Left lung (tissue), 10 donors: ENCODE data around the gene CTCF. TPM values are rescaled to one million over a fixed set of nuclear protein-coding genes. Genes with fewer than 3 reads are reported as not detected.

Experiments
- ATAC-seq: fragments of 200-7000 bp; cut with Tn5 transposase; one replicate; pipeline ENCODE4 v1.9.1; 2020; ENCODE audit warnings: moderate library complexity
- DNase-seq, 4 donors: peaks; one replicate each; pipeline ENCODE4 v3.0.0-alpha.2; 2013 to 2020
- H3K27ac ChIP-seq, 2 donors: fragments of 200-600 bp; sonication (generic) in 1 of 2; one replicate each; pipeline versions ENCODE4 v1.5.0 to v1.8.0; 2020 to 2021
- H3K27me3 ChIP-seq, 2 donors: fragments of 200-600 bp; sonication (generic) in 1 of 2; one replicate each; pipeline versions ENCODE4 v1.5.0 to v1.8.0; 2020 to 2021
- H3K36me3 ChIP-seq, 2 donors: fragments of 200-600 bp; sonication (generic) in 1 of 2; one replicate each; pipeline versions ENCODE4 v1.5.0 to v1.8.0; 2020 to 2021
- H3K4me1 ChIP-seq, 2 donors: fragments of 200-600 bp; one replicate each; pipeline ENCODE4 v1.8.0; 2021
- H3K4me3 ChIP-seq, 2 donors: fragments of 200-600 bp; sonication (generic) in 1 of 2; one replicate each; pipeline versions ENCODE4 v1.5.0 to v1.8.0; 2020 to 2021; ENCODE audit warnings: mild to moderate bottlenecking in 1 of 2
- H3K9me3 ChIP-seq, 2 donors: fragments of 200-600 bp; sonication (generic) in 1 of 2; one replicate each; pipeline versions ENCODE4 v1.5.0 to v1.8.0; 2020 to 2021
- CTCF ChIP-seq, 2 donors: fragments of 200-600 bp; sonication (generic) in 1 of 2; IDR thresholded peaks; one replicate each; pipeline versions ENCODE4 v1.5.0 to v1.8.0; 2021; ENCODE audit warnings: antibody characterized with exemption in 2 of 2
- intact Hi-C, 2 donors: fragments of 100-400 bp; cut with DNase I; formaldehyde crosslinking; loops; one replicate each; pipeline versions ENCODE4 v1.11.2 to v1.14.2; 2022
- polyA plus RNA-seq, 6 donors: library from polyadenylated mRNA; unstranded; fragments of 120-200 nt; gene quantifications; one replicate each; pipeline ENCODE4 v1.2.1, GENCODE V29; 2013; ENCODE audit not compliant: insufficient read length in 6 of 6
- total RNA-seq, 2 donors: library from RNA; stranded (reverse); fragmentation: NEBNext Ultra II Directional; extraction: Animal tissue kit (Norgen Biotek cat#: 25700); gene quantifications; one replicate each; pipeline ENCODE4 v1.2.1, GENCODE V29; 2021
- donor health status: DM: no; HTN: yes; CAD: no.
- donor health status: DM: no; HTN: no; CAD: no.

Gene CTCF
- total and polyA plus RNA-seq, 8 donors = 27.8 to 80.2 (median 73.4) TPM

GRCh38 chr16:67608364-67608763 is 46.0 kb downstream of the CTCF start:
- TF ChIP-seq CTCF (IDR thresholded peaks at IDR 0.05) = no peak
- intact Hi-C loops = no loop called here
- Histone ChIP-seq H3K4me3 (no peak overlapping the region), H3K27me3 (no peaks in the 10 kb centered on the region), H3K36me3 (peaks cover 0 to 29% of the 10 kb centered on the region in 2 donors), H3K9me3 (no peaks in the 10 kb centered on the region), H3K27ac (no peak overlapping the region), H3K4me1 (no peaks in the 10 kb centered on the region)
- DNase-seq (no peak), ATAC-seq (no peak)

GRCh38 chr16:67613808-67614207 is 51.5 kb downstream of the CTCF start:
- Histone ChIP-seq H3K27me3 (no peaks in the 10 kb centered on the region), H3K27ac (no peak overlapping the region), H3K36me3 (peaks cover 0 to 84% of the 10 kb centered on the region in 2 donors), H3K4me3 (no peak overlapping the region), H3K9me3 (no peaks in the 10 kb centered on the region), H3K4me1 (no peaks in the 10 kb centered on the region)
- no peak for TF ChIP-seq CTCF (IDR thresholded peaks at IDR 0.05)
- DNase-seq = no peak
- ATAC-seq = no peak
- intact Hi-C loops = no loop called here

- Histone ChIP-seq H3K9me3 (no peaks in the 10 kb centered on the region), H3K36me3 (peaks cover 0 to 96% of the 10 kb centered on the region in 2 donors), H3K4me1 (no peaks in the 10 kb centered on the region), H3K27me3 (no peaks in the 10 kb centered on the region), H3K27ac (no peak overlapping the region), H3K4me3 (no peak overlapping the region)
- DNase-seq = no peak
- ATAC-seq = no peak
- intact Hi-C loops = no loop called here
- no peak for TF ChIP-seq CTCF (IDR thresholded peaks at IDR 0.05)
Observed at GRCh38 chr16:67628216-67628615, 65.9 kb downstream of the CTCF start.

GRCh38 chr16:67632415-67633172 is 70.3 kb downstream of the CTCF start:
- Histone ChIP-seq H3K36me3 (peaks cover 0 to 98% of the 10 kb centered on the region in 2 donors), H3K4me3 (no peak overlapping the region), H3K27me3 (no peaks in the 10 kb centered on the region), H3K9me3 (no peaks in the 10 kb centered on the region), H3K4me1 (no peaks in the 10 kb centered on the region), H3K27ac (no peak overlapping the region)
- TF ChIP-seq CTCF (IDR thresholded peaks at IDR 0.05) = no peak
- intact Hi-C loops = no loop called here
- DNase-seq (peak in 1 of 4 donors; percentile 61), ATAC-seq (no peak)

GRCh38 chr16:67636713-67637112 is 74.4 kb downstream of the CTCF start:
- ATAC-seq (no peak), DNase-seq (no peak)
- Histone ChIP-seq H3K4me3 (no peak overlapping the region), H3K4me1 (no peaks in the 10 kb centered on the region), H3K27me3 (no peaks in the 10 kb centered on the region), H3K9me3 (no peaks in the 10 kb centered on the region), H3K36me3 (peaks cover 0 to 82% of the 10 kb centered on the region in 2 donors), H3K27ac (no peak overlapping the region)
- intact Hi-C loops = no loop called here
- TF ChIP-seq CTCF (IDR thresholded peaks at IDR 0.05) = no peak
